GM18951 (cell line): ENCODE measurements around the gene PFKFB3.

ENCODE experiments used
- POLR2A ChIP-seq: IDR thresholded peaks from 4 replicates; pipeline ENCODE4 v1.6.1; 2011; ENCODE audit warnings: mild to moderate bottlenecking; ENCODE audit not compliant: insufficient read length, insufficient read depth; ENCODE audit errors: extremely low read depth
- in situ Hi-C: fragments of 300-500 bp; cut with MboI; formaldehyde crosslinking; loops from one replicate; pipeline ENCODE4 v1.12.0; 2022; ENCODE audit warnings: low sequenced_read_pairs, mixed read lengths, inconsistent platforms; ENCODE audit not compliant: unreplicated experiment

PFKFB3 gene

DNA sequence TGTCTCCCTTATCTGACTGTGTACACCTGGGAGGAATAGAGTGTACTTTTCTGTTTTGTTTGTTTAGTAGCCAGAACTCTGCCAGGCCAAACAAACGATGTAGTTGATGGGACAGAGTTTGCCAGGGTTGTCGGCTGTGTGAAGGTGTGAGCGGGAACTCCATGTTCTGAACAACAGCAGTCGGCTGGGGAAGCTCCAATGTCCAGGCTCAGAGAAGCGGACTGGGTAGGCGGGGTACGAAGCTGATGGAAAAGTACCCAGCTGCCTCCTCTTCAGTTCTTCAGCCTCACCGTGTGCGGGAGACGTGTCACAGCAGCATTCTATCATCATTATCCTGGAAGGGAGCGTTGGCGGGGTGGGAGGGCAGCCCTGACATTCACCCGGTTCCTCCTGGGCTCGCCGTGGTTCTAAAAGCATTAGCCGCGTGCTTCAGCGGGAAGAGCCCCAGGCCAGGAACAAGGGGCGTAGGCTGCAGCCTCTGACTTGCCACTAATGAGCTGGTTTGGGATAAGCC, 52.9 kb downstream of the PFKFB3 start:
- in situ Hi-C loops: no loop called here
- no peak for TF ChIP-seq POLR2A

DNA sequence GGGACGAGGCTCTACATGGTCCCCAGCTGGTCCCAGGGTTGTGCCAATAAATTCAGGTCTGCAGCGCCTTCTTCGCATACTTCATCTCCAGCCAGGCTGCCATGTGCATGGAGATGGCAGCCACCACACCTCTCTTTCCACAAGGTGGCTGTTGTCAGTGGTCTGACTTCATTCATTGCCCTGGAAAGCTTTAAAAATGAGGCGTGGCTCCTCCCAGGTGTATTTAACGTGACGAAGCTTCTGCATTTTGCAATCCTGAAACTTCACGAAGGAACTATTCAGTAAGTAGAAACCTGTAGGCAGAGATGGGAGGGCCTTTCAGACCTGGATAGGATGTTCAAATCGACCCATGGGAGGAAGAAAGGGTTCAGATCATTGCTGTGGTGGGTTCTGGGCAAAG, 53.7 kb downstream of the PFKFB3 start:
- no peak for TF ChIP-seq POLR2A
- in situ Hi-C loops: no loop called here

DNA sequence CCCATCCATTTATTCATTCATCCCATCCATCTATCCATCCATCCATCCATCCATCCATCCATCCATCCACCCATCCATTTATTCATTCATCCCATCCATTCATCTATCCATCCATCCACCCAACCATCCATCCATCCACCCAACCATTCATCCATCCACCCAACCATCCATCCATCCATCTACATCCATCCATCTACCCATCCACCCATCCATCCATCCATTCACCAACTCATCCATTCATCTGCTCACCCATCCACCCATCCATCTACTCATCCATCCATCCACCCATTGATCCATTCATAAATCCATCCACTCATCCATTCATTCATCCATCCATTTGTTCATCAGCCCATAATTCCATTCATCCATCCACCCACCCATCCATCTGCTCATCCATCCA, 56.4 kb downstream of the PFKFB3 start:
- in situ Hi-C loops: no loop called here
- no peak for TF ChIP-seq POLR2A

DNA sequence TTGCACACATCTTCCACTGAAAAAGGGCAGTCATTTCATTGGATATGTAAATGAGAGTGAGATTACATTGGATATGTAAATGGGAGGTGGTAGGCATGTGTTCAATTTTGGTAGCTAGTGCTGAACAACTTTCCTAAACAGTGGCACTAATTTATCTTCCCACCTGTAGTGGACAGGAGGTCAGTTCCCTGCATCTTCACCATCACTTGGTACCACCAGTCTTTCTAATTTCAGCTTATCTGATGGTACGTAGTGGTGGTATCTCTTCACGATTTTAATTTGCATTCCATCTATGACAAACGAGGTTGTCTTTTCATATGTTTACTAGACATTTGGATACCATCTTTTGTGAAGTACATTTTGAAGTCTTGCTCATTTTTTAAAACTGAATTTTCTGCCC, 58.1 kb downstream of the PFKFB3 start:
- TF ChIP-seq POLR2A: no peak
- in situ Hi-C loops: no loop called here

DNA sequence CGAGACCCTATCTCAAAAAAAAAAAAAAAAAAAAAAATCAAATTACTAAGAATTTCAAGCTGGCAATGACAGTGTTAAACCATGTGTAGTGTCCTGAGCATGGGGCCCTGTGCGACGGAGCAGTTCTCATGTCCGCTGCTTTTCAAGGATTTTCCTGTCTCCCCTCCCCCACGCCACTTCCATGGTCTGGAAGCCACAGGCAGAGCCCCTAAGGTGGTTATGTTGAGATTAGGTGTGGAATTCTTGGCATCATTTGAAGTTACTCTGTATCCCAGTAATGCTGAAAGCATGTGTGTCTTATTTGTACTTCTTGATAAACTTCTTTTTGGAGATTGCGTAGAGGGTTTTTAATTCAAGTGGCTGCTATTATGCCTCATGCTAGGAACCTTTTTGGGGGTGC, 65.2 kb downstream of the PFKFB3 start:
- TF ChIP-seq POLR2A: no peak
- in situ Hi-C loops: no loop called here

DNA sequence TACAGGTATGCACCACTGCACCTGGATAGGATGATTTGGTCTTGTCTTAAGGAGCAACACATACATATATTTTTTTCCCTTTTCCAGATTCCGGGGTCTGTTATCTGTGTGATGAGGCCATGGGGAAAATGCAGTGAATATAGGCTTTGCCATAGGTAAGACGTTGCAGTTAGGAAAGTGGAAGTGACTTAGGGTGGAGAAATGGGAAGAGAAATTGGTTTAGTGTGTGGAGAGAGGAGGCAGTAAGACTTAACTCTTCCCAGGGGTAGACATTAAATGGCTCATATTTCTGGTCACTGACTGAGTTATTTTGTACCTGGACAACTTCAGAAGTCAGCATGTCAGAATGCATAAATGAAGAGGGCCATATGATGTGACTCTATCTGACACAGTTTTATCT, 66.7 kb downstream of the PFKFB3 start:
- TF ChIP-seq POLR2A: no peak
- in situ Hi-C loops: no loop called here

DNA sequence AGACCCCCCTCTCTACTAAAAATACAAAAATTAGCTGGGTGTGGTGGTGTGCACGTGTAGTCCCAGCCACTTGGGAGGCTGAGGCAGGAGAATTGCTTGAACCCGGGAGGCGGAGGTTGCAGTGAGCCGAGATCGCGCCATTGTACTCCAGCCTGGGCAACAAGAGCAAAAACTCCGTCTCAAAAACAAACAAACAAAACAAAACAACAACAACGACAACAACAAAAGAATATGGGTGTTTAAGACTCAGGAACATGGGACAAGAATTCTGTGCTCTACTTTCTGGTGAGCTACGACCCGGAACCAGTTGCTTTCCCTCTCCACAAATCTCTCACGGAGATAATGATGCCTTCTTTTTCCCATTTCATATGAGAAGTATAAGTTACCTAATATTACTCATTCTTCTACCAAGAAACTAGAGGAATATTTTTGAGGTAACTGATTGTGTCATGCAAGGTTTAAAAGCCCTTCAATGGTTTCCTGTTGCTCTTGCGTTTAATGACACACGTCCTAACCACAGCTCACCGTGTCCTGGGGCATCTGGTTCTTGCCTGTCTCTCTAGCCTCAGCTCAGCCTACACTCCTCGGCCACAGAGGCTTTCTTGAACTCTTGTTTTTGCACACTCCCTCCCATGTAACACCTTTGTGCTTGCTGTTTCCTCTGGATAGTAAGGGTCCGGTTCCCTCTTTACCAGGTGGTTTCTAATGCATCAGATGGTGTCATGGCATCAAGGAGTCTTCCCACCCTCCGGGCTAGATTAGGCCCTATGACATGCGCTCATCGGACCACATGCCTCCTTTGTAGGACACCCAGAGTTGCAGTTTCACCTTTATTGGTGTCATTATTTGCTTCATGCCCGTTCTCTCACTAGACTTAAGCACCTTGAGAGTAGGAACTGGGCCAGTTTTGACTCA, 67.5 kb downstream of the PFKFB3 start:
- no peak for TF ChIP-seq POLR2A
- in situ Hi-C loops: no loop called here

DNA sequence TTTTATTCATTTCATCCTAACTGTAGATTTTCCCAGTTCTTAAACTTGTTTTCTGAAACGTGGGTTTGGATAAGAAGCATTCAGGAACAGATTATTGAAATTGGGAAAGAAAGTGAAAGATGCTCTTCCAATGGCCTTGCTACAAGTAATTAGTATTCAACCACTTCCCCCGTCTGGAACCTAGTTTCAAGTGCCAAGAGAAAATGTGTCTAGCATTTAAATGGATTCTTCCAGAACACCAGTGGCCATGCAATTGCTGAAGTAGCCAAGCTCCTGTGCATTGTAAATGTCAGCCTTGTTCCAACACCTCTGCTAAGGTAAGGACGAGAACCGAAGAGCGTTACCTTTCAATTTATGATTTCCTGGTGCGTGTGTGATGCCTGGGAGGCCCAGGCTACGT, 68.2 kb downstream of the PFKFB3 start:
- in situ Hi-C loops: no loop called here
- TF ChIP-seq POLR2A: no peak

DNA sequence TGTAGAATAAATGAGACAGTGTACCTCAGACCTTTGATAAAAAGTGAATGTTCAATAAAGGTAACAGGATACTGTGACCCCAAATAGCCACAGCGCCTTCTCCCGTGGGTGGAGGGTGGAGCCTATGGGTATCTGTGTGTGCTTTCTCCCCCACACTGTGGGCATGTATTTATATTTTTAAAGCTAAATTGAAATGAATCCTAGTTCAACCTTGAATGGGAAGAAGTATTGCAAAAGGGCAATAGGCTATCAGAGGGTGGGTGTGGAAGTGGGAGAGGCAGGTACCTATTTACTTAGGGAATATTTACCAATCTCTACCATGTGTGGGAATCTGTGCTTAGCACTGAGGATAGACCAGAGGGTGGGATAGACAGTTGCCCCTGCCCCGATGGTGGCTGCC, 68.9 kb downstream of the PFKFB3 start:
- in situ Hi-C loops: no loop called here
- TF ChIP-seq POLR2A: no peak

DNA sequence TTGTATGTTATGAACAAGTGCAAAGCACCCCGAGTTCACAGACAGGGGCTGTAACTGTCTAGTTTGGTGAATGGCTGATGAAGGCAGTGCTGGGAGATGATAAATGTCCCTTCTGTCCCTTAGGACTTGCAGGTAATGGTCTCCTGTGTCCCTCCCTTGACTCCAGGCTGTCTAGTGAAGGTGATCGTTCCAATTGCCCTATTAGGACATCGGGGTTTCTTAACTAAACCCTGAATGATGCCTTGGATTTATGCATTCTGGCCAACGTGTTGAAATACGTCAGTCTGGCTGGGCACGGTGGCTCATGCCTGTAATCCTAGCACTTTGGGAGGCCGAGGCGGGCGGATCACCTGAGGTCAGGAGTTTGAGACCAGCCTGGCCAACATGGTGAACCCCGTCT, 69.4 kb downstream of the PFKFB3 start:
- TF ChIP-seq POLR2A: no peak
- in situ Hi-C loops: no loop called here

DNA sequence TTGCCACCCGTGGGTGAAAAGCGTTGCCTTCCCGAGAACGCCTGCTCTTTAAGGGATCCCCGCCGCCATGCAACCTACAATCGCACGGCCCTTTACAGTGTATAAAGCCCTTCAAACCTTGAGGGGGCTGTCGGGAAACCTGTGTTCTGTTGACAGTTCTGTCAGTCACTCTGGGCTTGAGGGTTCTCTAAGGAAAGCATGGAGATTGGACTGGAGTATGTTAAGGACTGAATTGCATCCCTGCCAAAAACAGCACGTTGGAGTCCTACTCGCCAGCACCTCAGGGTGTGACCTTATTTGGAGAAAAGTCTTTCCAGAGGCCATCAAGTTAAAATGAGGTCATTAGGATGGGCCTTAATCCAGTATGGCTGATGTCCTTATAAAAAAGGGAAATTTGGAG, 70.6 kb downstream of the PFKFB3 start:
- in situ Hi-C loops: no loop called here
- TF ChIP-seq POLR2A: no peak

DNA sequence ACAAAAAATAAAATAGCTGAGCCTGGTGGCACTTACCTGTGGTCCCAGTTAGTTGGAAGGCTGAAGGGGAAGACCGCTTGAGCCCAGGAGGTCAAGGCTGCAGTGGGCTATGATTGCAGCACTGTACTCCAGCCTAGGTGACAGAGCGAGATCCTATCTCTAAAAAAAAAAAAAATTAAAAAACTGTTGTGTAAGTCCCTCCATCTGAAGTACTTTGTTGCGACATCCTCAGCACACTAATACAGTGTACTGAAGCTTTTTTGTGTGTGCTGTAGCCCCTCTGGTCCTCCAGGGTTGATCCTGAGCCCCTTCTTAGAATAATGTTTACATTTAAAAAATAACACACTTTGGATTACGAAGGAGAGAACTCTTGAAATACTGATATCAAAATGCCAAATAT, 71.3 kb downstream of the PFKFB3 start:
- in situ Hi-C loops: no loop called here
- no peak for TF ChIP-seq POLR2A

DNA sequence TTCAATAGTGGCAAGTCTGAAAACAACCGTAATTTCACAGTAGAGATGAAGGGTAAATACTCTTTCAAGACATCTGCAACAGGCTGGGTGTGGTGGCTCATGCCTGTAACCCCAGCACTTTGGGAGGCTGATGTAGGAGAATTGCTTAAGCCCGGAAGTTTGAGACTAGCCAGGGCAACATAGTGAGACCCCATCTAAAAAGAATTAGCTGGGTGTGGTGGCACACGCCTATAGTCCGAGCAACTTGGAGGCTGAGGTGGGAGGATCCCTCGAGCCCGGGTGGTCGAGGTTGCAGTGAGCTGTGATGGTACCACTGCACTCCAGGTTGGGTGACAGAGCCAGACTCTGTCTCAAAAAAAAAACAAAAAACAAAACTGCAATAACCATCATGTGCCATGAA, 71.8 kb downstream of the PFKFB3 start:
- no peak for TF ChIP-seq POLR2A
- in situ Hi-C loops: no loop called here

DNA sequence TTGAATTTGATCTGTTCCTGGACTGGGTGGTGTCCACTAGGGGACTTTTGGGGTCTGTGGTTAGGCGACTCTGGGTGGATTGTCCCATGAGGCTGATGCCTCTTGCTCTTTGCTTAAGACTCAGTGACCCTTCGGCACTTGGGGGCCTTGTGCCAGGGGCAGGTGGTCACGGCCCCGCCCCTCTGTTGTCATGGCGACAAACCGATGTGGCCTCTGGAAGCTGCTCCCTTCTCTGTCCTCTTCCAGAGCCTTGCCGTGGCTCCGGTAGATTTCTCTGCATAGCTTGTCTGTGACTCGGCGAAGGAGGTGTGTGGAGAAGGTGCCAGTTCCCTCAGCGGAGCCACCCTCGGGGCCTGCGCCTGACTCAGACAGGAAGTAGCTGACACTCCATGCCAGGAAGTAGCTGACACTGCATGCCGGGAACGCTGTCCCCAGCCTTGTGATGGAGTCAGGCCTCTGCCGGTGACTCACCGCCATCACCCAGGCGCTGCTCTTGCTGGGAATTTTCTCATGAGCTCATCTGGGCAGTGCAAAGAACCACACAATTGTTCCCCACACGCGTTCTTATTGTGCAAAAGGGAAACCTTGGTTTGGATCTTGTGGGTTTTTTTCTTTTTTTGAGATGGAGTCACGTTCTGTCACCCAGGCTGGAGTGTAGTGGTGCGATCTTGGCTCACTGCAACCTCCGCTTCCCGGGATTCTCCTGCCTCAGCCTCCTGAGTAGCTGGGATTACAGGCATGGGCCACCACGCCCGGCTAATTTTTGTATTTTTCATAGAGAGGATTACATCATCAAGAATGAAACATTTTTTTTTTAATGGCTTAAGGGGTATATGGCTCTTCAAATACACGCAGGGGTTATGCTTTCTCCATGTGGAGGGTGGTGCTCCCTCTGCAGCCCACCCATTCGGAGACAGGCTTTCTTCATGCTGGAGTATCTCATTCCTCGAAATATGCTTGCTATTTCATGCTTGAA, 72.6 kb downstream of the PFKFB3 start:
- no peak for TF ChIP-seq POLR2A

DNA sequence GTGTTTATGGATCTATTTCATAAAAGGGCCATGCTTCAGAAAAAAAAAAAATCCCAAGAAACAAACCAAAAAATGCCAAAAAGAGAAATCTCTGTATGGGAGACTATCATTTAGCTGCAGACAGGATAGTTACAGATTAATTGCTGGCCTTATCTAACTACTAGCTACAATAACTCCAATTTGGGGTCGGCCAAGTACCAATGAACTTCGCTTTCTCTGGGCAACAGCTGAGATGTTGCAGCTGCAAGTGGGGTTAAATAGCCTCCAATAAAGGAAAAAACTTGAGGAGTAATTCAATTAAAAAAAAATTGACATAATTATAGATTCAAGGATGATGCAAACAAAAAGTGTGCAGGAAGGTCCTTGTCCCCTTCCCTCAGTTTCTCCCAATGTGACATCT, 73.6 kb downstream of the PFKFB3 start:
- in situ Hi-C loops: no loop called here

More for the DNA sequence above, 72.6 kb downstream of the PFKFB3 start:
- in situ Hi-C loops: no loop called here

More for the DNA sequence above, 73.6 kb downstream of the PFKFB3 start:
- no peak for TF ChIP-seq POLR2A
